ENCODE results near the gene CLDN24.

The CLDN24 gene

GRCh38 chr4:183366206-183366835, 44.1 kb upstream of the CLDN24 start:
- Histone ChIP-seq H3K9ac (ENCODE audit: low read length) (no peak overlapping the region), H2AFZ (ENCODE audit: low read length) (no peak overlapping the region), H3K27me3 (replicated peaks; ENCODE audit: insufficient read depth, low read length) (no peaks in the 10 kb centered on the region), H3K9me2 (replicated peaks; ENCODE audit: insufficient read depth, low read length) (no peaks in the 10 kb centered on the region), H3K9me3 (replicated peaks; ENCODE audit: insufficient read depth, low read length) (no peaks in the 10 kb centered on the region), H3K4me2 (ENCODE audit: low read depth, low read length) (no peak overlapping the region), H3F3A (ENCODE audit: insufficient read depth, low read length) (no peaks in the 10 kb centered on the region), H3K4me3 (ENCODE audit: low read length) (no peak overlapping the region), H3K36me3 (replicated peaks; ENCODE audit: insufficient read depth, low read length) (no peaks in the 10 kb centered on the region), H3K79me2 (ENCODE audit: low read length) (no peaks in the 10 kb centered on the region), H3K27ac (ENCODE audit: low read length) (no peak overlapping the region), H3K4me1 (ENCODE audit: low read length) (no peaks in the 10 kb centered on the region), H4K20me1 (ENCODE audit: insufficient read depth, low read length) (no peaks in the 10 kb centered on the region)
- no peak for DNase-seq
- TF ChIP-seq CTCF (IDR thresholded peaks at IDR 0.05; ENCODE audit: low read length) (no peak), EZH2 (optimal IDR thresholded peaks at IDR 0.05; ENCODE audit: low read depth, low read length) (no peak), EZH2phosphoT487 (IDR thresholded peaks at IDR 0.05; ENCODE audit: low read length) (no peak)

- Histone ChIP-seq H3K79me2 (ENCODE audit: low read length) (no peaks in the 10 kb centered on the region), H2AFZ (ENCODE audit: low read length) (no peak overlapping the region), H3K9ac (ENCODE audit: low read length) (no peak overlapping the region)
Measured at GRCh38 chr4:183364025-183364424, 41.8 kb upstream of the CLDN24 start.

GRCh38 chr4:183362916-183363542, 40.8 kb upstream of the CLDN24 start:
- Histone ChIP-seq H3K9me2 (replicated peaks; ENCODE audit: insufficient read depth, low read length) (no peaks in the 10 kb centered on the region), H3K79me2 (ENCODE audit: low read length) (no peaks in the 10 kb centered on the region), H3F3A (ENCODE audit: insufficient read depth, low read length) (no peaks in the 10 kb centered on the region), H4K20me1 (ENCODE audit: insufficient read depth, low read length) (no peaks in the 10 kb centered on the region), H3K4me1 (ENCODE audit: low read length) (no peaks in the 10 kb centered on the region), H3K36me3 (replicated peaks; ENCODE audit: insufficient read depth, low read length) (no peaks in the 10 kb centered on the region), H2AFZ (ENCODE audit: low read length) (no peak overlapping the region), H3K4me3 (ENCODE audit: low read length) (no peak overlapping the region), H3K27ac (ENCODE audit: low read length) (no peak overlapping the region), H3K9me3 (replicated peaks; ENCODE audit: insufficient read depth, low read length) (no peaks in the 10 kb centered on the region), H3K4me2 (ENCODE audit: low read depth, low read length) (no peak overlapping the region), H3K27me3 (replicated peaks; ENCODE audit: insufficient read depth, low read length) (no peaks in the 10 kb centered on the region), H3K9ac (ENCODE audit: low read length) (no peak overlapping the region)
- no peak for TF ChIP-seq CTCF (IDR thresholded peaks at IDR 0.05; ENCODE audit: low read length)
- no peak for TF ChIP-seq EZH2 (optimal IDR thresholded peaks at IDR 0.05; ENCODE audit: low read depth, low read length)
- DNase-seq = no peak

More at GRCh38 chr4:183364025-183364424, 41.8 kb upstream of the CLDN24 start:
- Histone ChIP-seq H3K36me3 (replicated peaks; ENCODE audit: insufficient read depth, low read length) (no peaks in the 10 kb centered on the region), H3F3A (ENCODE audit: insufficient read depth, low read length) (no peaks in the 10 kb centered on the region), H4K20me1 (ENCODE audit: insufficient read depth, low read length) (no peaks in the 10 kb centered on the region), H3K4me3 (ENCODE audit: low read length) (no peak overlapping the region), H3K4me2 (ENCODE audit: low read depth, low read length) (no peak overlapping the region), H3K4me1 (ENCODE audit: low read length) (no peaks in the 10 kb centered on the region), H3K9me2 (replicated peaks; ENCODE audit: insufficient read depth, low read length) (no peaks in the 10 kb centered on the region), H3K27ac (ENCODE audit: low read length) (no peak overlapping the region), H3K9me3 (replicated peaks; ENCODE audit: insufficient read depth, low read length) (no peaks in the 10 kb centered on the region), H3K27me3 (replicated peaks; ENCODE audit: insufficient read depth, low read length) (no peaks in the 10 kb centered on the region)
- DNase-seq = no peak
- no peak for TF ChIP-seq CTCF (IDR thresholded peaks at IDR 0.05; ENCODE audit: low read length)
- no peak for TF ChIP-seq EZH2phosphoT487 (IDR thresholded peaks at IDR 0.05; ENCODE audit: low read length)
- no peak for TF ChIP-seq EZH2 (optimal IDR thresholded peaks at IDR 0.05; ENCODE audit: low read depth, low read length)
